H9 (cell line): Measurements from ENCODE around the gene TMEM51. TPM values are rescaled to one million over a fixed set of nuclear protein-coding genes. Genes with fewer than 3 reads are reported as not detected.

Experiments
- DNase-seq: peaks from one replicate; pipeline ENCODE4 v3.0.0-alpha.2; 2017
- H2AFZ ChIP-seq: one replicate; pipeline ENCODE4 v1.6.1; 2013; ENCODE audit warnings: mild to moderate bottlenecking, low read length, control low read depth, moderate library complexity
- H2AK5ac ChIP-seq: 2 replicates; pipeline ENCODE4 v1.6.1; 2013; ENCODE audit warnings: low read length, control low read depth, mixed read lengths; ENCODE audit not compliant: insufficient read length
- H2BK120ac ChIP-seq: one replicate; pipeline ENCODE4 v1.6.1; 2013; ENCODE audit warnings: low read depth, mild to moderate bottlenecking, low read length, control low read depth, inconsistent platforms; ENCODE audit not compliant: poor library complexity, severe bottlenecking
- H2BK12ac ChIP-seq: 2 replicates; pipeline ENCODE4 v1.6.1; 2013; ENCODE audit warnings: low read length, control low read depth, mixed read lengths, low read depth; ENCODE audit not compliant: insufficient read length
- H2BK15ac ChIP-seq: 2 replicates; pipeline ENCODE4 v1.6.1; 2013; ENCODE audit warnings: low read depth, low read length, control low read depth
- H2BK20ac ChIP-seq: one replicate; pipeline ENCODE4 v1.6.1; 2013; ENCODE audit warnings: low read depth, mild to moderate bottlenecking, low read length, control low read depth, inconsistent platforms; ENCODE audit not compliant: poor library complexity, severe bottlenecking
- H2BK5ac ChIP-seq: 2 replicates; pipeline ENCODE4 v1.6.1; 2013; ENCODE audit warnings: low read length, control low read depth, mixed read lengths; ENCODE audit not compliant: insufficient read length
- H3K14ac ChIP-seq: 2 replicates; pipeline ENCODE4 v1.6.1; 2013; ENCODE audit warnings: low read length, control low read depth; ENCODE audit not compliant: insufficient read depth
- H3K18ac ChIP-seq: 2 replicates; pipeline ENCODE4 v1.6.1; 2013; ENCODE audit warnings: low read depth, mild to moderate bottlenecking, mixed read lengths, low read length, control low read depth; ENCODE audit not compliant: insufficient read length
- H3K23ac ChIP-seq: 2 replicates; pipeline ENCODE4 v1.6.1; 2013; ENCODE audit warnings: low read length, control low read depth, mixed read lengths, low read depth; ENCODE audit not compliant: insufficient read length
- H3K23me2 ChIP-seq: 2 replicates; pipeline ENCODE4 v1.6.1; 2013; ENCODE audit warnings: low read depth, mild to moderate bottlenecking, mixed read lengths, low read length, control low read depth; ENCODE audit not compliant: insufficient read length, poor library complexity, severe bottlenecking
- H3K27ac ChIP-seq: 2 replicates; pipeline ENCODE4 v1.5.1; 2013; ENCODE audit warnings: low read length, control low read depth, mixed read lengths, low read depth; ENCODE audit not compliant: insufficient read length
- H3K27me3 ChIP-seq: 2 replicates; pipeline ENCODE4 v1.6.1; 2013; ENCODE audit warnings: low read length, control low read depth, inconsistent platforms; ENCODE audit not compliant: insufficient read depth
- H3K4ac ChIP-seq: 2 replicates; pipeline ENCODE4 v1.6.1; 2013; ENCODE audit warnings: low read depth, mild to moderate bottlenecking, control low read depth, inconsistent platforms, low read length, moderate library complexity
- H3K4me1 ChIP-seq: 2 replicates; pipeline ENCODE4 v1.6.1; 2013; ENCODE audit warnings: low read length, control low read depth, inconsistent platforms; ENCODE audit not compliant: insufficient read depth
- H3K4me2 ChIP-seq: 2 replicates; pipeline ENCODE4 v1.6.1; 2013; ENCODE audit warnings: low read length, control low read depth, mixed read lengths; ENCODE audit not compliant: insufficient read length, insufficient read depth
- H3K56ac ChIP-seq: 2 replicates; pipeline ENCODE4 v1.6.1; 2013; ENCODE audit warnings: low read depth, mild to moderate bottlenecking, mixed read lengths, low read length, control low read depth; ENCODE audit not compliant: insufficient read length
- H3K79me1 ChIP-seq: 2 replicates; pipeline ENCODE4 v1.6.1; 2013; ENCODE audit warnings: low read depth, mild to moderate bottlenecking, moderate library complexity, low read length, control low read depth, inconsistent platforms; ENCODE audit not compliant: insufficient read depth, poor library complexity, severe bottlenecking
- H3K79me2 ChIP-seq: 2 replicates; pipeline ENCODE4 v1.6.1; 2013; ENCODE audit warnings: low read length, control low read depth, inconsistent platforms; ENCODE audit not compliant: insufficient read depth
- H3K9ac ChIP-seq: 2 replicates; pipeline ENCODE4 v1.6.1; 2013; ENCODE audit warnings: low read length, control low read depth, mixed read lengths; ENCODE audit not compliant: insufficient read length; ENCODE audit errors: extremely low read depth
- H3K9me3 ChIP-seq: one replicate; pipeline ENCODE4 v1.6.1; 2013; ENCODE audit warnings: low read depth, low read length, inconsistent platforms; ENCODE audit not compliant: control insufficient read depth
- H3T11ph ChIP-seq: one replicate; pipeline ENCODE4 v1.6.1; 2013; ENCODE audit warnings: mild to moderate bottlenecking, low read length, control low read depth, inconsistent platforms
- H4K20me1 ChIP-seq: one replicate; pipeline ENCODE4 v1.6.1; 2013; ENCODE audit not compliant: control insufficient read depth, insufficient read length, insufficient read depth
- H4K5ac ChIP-seq: 2 replicates; pipeline ENCODE4 v1.6.1; 2013; ENCODE audit warnings: low read depth, mild to moderate bottlenecking, mixed read lengths, low read length, control low read depth; ENCODE audit not compliant: insufficient read length
- H4K8ac ChIP-seq: replicated peaks from 2 replicates; pipeline ENCODE4 v1.6.1; 2013; ENCODE audit warnings: low read length, control low read depth, mixed read lengths, low read depth; ENCODE audit not compliant: insufficient read length
- H4K91ac ChIP-seq: 2 replicates; pipeline ENCODE4 v1.6.1; 2013; ENCODE audit warnings: low read depth, mild to moderate bottlenecking, moderate library complexity, mixed read lengths, low read length, control low read depth; ENCODE audit not compliant: insufficient read length
- H3K27ac Mint-ChIP-seq, 3 experiments: 2 replicates in 2 of 3; 3 replicates in 1 of 3; pipeline ENCODE4 v1.8.0; 2020 to 2021; ENCODE audit warnings: mixed read lengths in 3 of 3, mild to moderate bottlenecking in 1 of 3, moderate library complexity in 1 of 3
- H3K27me3 Mint-ChIP-seq: 2 replicates; pipeline ENCODE4 v1.8.0; 2021; ENCODE audit warnings: low read depth, mild to moderate bottlenecking, moderate library complexity, mixed read lengths
- H3K36me3 Mint-ChIP-seq, 3 experiments: 2 replicates in 2 of 3; 3 replicates in 1 of 3; pipeline ENCODE4 v1.8.0; 2020 to 2021; ENCODE audit warnings: low read depth in 3 of 3, mixed read lengths in 3 of 3; ENCODE audit not compliant: insufficient read depth in 1 of 3
- H3K4me1 Mint-ChIP-seq, 2 experiments: 2 replicates each; pipeline ENCODE4 v1.8.0; 2020; ENCODE audit warnings: mixed read lengths in 2 of 2
- H3K4me3 Mint-ChIP-seq, 2 experiments: 2 replicates in 1 of 2; 3 replicates in 1 of 2; pipeline ENCODE4 v1.8.0; 2020 to 2021; ENCODE audit warnings: mild to moderate bottlenecking in 2 of 2, mixed read lengths in 2 of 2, moderate library complexity in 1 of 2
- H3K9me3 Mint-ChIP-seq, 2 experiments: 2 replicates in 1 of 2; 3 replicates in 1 of 2; pipeline ENCODE4 v1.8.0; 2020; ENCODE audit warnings: mild to moderate bottlenecking in 2 of 2, mixed read lengths in 2 of 2, moderate library complexity in 1 of 2
- WGBS: extraction: QIAGEN DNeasy Blood & Tissue Kit; methylation state at CpG from one replicate; pipeline ENCODE4 v1.1.7; 2013; ENCODE audit warnings: missing lambda C conversion rate, low lambda C conversion rate, mixed read lengths; ENCODE audit not compliant: insufficient read length; ENCODE audit errors: extremely low coverage; 5-methylcytosine and 5-hydroxymethylcytosine counted together
- total RNA-seq: library from RNA; stranded (reverse); gene quantifications from 2 replicates; pipeline ENCODE4 v1.2.1, GENCODE V29; 2021
- TF ChIP-seq, protein P1 (sequence below): fragments of 200-600 bp; sonication (generic); conservative IDR thresholded peaks from 3 replicates; pipeline ENCODE4 v1.8.0; 2021; ENCODE audit warnings: antibody characterized with exemption, mild to moderate bottlenecking

Gene TMEM51
- total RNA-seq, 1 experiment from 2014 or later, result 4.6 TPM

DNA sequence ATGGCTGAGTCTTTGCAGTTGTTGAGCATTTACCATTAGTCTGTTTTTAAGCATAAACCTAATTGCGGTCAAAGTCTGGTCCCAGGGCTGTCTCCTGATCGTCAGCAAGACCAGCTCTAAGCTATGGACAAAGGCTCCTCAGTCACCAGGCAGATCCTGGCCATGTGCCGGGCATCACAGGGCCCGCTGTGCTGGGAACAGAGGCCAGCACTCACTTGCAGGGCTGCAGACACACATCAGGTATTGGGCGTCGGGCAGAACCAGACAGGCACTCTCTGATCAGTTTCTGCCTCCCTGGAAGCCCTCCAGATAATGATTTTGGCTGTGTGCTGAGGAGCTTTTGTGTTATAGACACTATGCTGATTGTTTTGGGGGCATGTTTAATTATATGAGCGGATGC, 26.6 kb downstream of the TMEM51 start:
- Histone ChIP-seq H2BK5ac (no peak overlapping the region), H3K79me2 (no peaks in the 10 kb centered on the region), H4K20me1 (no peaks in the 10 kb centered on the region), H4K91ac (no peak overlapping the region), H3K4ac (no peak overlapping the region), H4K8ac (no peak overlapping the region), H3K4me1 (peaks cover 2% of the 10 kb centered on the region; the same call in 1 of the 2 replicates), H3K27ac (no peak overlapping the region), H3K27me3 (no peaks in the 10 kb centered on the region), H3K4me2 (no peak overlapping the region), H3K56ac (no peak overlapping the region), H3K79me1 (no peaks in the 10 kb centered on the region), H4K5ac (no peak overlapping the region), H2AFZ (no peak overlapping the region), H3K14ac (no peak overlapping the region), H2BK15ac (no peak overlapping the region), H3K23ac (no peak overlapping the region), H3T11ph (no peak overlapping the region), H2BK120ac (no peak overlapping the region), H2AK5ac (no peak overlapping the region), H3K9ac (no peak overlapping the region), H3K9me3 (no peaks in the 10 kb centered on the region), H2BK12ac (no peak overlapping the region), H3K23me2 (no peaks in the 10 kb centered on the region), H3K18ac (no peak overlapping the region), H2BK20ac (no peak overlapping the region)
- no peak for DNase-seq
- Mint-ChIP-seq H3K4me3 (no peak overlapping the region), H3K4me1 (peaks cover 20 to 25% of the 10 kb centered on the region in 2 experiments), H3K27ac (peak overlapping the region in 2 of 3 experiments; percentile 10 to 64; a peak in 2 of 7 replicates), H3K36me3 (peaks cover 0 to 4% (median 0%) of the 10 kb centered on the region in 3 experiments; a peak in 1 of 7 replicates), H3K27me3 (peaks cover 1% of the 10 kb centered on the region; the same call in 1 of the 2 replicates), H3K9me3 (no peaks in the 10 kb centered on the region)
- WGBS, result no CpG with 5 or more reads among the region's 7 CpGs
- TF ChIP-seq, protein P1, sequence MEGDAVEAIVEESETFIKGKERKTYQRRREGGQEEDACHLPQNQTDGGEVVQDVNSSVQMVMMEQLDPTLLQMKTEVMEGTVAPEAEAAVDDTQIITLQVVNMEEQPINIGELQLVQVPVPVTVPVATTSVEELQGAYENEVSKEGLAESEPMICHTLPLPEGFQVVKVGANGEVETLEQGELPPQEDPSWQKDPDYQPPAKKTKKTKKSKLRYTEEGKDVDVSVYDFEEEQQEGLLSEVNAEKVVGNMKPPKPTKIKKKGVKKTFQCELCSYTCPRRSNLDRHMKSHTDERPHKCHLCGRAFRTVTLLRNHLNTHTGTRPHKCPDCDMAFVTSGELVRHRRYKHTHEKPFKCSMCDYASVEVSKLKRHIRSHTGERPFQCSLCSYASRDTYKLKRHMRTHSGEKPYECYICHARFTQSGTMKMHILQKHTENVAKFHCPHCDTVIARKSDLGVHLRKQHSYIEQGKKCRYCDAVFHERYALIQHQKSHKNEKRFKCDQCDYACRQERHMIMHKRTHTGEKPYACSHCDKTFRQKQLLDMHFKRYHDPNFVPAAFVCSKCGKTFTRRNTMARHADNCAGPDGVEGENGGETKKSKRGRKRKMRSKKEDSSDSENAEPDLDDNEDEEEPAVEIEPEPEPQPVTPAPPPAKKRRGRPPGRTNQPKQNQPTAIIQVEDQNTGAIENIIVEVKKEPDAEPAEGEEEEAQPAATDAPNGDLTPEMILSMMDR, result no peak
